ENCODE results near the gene AGRN. TPM values are rescaled to one million over a fixed set of nuclear protein-coding genes. Genes with fewer than 3 reads are reported as not detected.
"Not testable (repeated sequence)": the region's sequence is repeated elsewhere in the genome, so short reads cannot be mapped to it uniquely, and the experiment has no call there.

The AGRN gene
- total RNA-seq, 1 donor from 2014 or later = 114 TPM

- Histone ChIP-seq H3K27me3 (ENCODE audit: low read depth) (no peaks in the 10 kb centered on the region), H3K9me3 (no peaks in the 10 kb centered on the region), H3K4me3 (no peak overlapping the region), H3K4me1 (no peaks in the 10 kb centered on the region), H3K36me3 (no peaks in the 10 kb centered on the region), H3K27ac (no peak overlapping the region)
- DNase-seq = peak; percentile 38
- TF ChIP-seq, protein P1, sequence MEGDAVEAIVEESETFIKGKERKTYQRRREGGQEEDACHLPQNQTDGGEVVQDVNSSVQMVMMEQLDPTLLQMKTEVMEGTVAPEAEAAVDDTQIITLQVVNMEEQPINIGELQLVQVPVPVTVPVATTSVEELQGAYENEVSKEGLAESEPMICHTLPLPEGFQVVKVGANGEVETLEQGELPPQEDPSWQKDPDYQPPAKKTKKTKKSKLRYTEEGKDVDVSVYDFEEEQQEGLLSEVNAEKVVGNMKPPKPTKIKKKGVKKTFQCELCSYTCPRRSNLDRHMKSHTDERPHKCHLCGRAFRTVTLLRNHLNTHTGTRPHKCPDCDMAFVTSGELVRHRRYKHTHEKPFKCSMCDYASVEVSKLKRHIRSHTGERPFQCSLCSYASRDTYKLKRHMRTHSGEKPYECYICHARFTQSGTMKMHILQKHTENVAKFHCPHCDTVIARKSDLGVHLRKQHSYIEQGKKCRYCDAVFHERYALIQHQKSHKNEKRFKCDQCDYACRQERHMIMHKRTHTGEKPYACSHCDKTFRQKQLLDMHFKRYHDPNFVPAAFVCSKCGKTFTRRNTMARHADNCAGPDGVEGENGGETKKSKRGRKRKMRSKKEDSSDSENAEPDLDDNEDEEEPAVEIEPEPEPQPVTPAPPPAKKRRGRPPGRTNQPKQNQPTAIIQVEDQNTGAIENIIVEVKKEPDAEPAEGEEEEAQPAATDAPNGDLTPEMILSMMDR (IDR thresholded peaks at IDR 0.05) = no peak
- ATAC-seq = no peak
- intact Hi-C loops (cut with DNase I) = no loop called here
These were observed 73.1 kb downstream of the AGRN start for GRCh38 chr1:1092894-1093609.

DNA sequence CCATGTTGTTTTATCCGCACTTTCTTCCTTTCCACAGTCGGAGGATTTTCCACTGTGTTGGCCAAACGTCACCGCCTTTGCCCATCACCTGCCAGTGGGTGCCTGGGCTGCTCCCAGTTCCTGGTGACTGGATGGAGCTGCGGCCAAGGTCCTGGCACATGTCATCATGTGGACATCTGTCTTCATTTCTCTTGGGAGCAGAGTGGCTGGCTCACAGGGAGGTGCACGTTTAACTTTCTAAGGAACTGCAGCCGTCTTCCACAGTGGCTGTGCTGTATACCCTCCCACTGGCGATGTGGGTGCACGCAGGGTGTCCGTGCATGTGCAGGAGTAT is 73.7 kb downstream of the AGRN start:
- DNase-seq = peak; percentile 33
- H3K27ac ChIP-seq = no peak overlapping the region
- H3K36me3 ChIP-seq = no peaks in the 10 kb centered on the region
- ATAC-seq = no peak
- no peak overlapping the region for H3K4me3 ChIP-seq
- no peaks in the 10 kb centered on the region for H3K27me3 ChIP-seq (ENCODE audit: low read depth)
- no peaks in the 10 kb centered on the region for H3K9me3 ChIP-seq
- intact Hi-C loops (cut with DNase I) = no loop called here
- H3K4me1 ChIP-seq = no peaks in the 10 kb centered on the region
- TF ChIP-seq, protein P1 (IDR thresholded peaks at IDR 0.05) = no peak

DNA sequence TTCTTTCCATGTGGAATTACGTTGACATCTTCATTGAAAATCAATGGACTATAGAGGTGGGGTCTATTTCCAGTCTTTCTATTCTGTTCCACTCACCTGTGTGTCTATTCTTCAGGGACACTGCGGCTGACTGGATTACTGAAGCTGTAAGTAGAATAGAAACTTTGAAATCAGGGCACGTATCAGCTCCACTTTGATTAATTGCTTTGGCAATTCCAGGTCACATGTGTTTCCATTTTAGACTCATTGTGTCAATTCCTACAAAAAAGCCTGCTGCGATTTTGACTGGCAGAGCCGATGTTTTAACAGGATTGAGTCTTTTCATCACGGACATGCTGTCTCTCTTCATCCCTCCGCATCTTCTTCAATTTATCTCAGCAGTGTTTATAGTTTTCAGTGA is 75.1 kb downstream of the AGRN start:
- Histone ChIP-seq H3K36me3 (no peaks in the 10 kb centered on the region), H3K4me1 (no peaks in the 10 kb centered on the region), H3K27ac (no peak overlapping the region), H3K27me3 (ENCODE audit: low read depth) (no peaks in the 10 kb centered on the region), H3K9me3 (no peaks in the 10 kb centered on the region), H3K4me3 (no peak overlapping the region)
- intact Hi-C loops (cut with DNase I) = no loop called here
- no peak for DNase-seq
- TF ChIP-seq, protein P1 (IDR thresholded peaks at IDR 0.05) = no peak
- ATAC-seq = no peak

- H3K36me3 ChIP-seq; H3K9me3 ChIP-seq; DNase-seq; intact Hi-C loops (cut with DNase I); ATAC-seq; H3K4me1 ChIP-seq; H3K4me3 ChIP-seq; H3K27ac ChIP-seq; H3K27me3 ChIP-seq (ENCODE audit: low read depth): not testable (repeated sequence)
These were observed 76.2 kb downstream of the AGRN start for GRCh38 chr1:1096136-1096535.

DNA sequence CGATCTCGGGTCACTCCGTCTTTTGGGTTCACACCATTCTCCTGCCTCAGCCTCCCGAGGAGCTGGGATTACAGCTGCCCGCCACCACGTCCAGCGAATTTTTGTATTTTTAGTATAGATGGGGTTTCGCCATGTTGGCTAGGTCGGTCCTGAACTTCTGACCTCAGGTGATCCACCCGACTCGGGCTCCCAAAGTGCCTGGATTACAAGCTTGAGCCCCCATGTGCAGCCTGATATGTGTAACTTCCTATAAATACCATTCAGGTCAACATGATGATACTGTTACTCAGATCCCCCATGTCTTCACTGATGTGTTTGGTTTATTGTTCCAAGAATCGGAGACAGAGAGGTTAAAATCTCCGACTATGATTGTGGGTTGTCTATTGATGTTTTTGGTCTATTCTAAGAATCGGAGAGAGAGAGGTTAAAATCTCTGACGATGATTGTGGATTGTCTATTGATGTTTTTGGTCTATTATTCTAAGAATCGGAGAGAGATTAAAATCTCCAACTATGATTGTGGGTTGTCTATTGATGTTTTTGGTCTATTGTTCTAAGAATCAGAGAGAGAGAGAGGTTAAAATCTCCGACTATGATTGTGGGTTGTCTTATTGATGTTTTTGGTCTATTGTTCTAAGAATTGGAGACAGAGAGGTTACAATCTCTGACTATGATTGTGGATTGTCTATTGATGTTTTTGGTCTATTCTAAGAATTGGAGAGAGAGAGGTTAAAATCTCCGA is 78.9 kb downstream of the AGRN start:
- DNase-seq = no peak

More for the DNA sequence above, 78.9 kb downstream of the AGRN start:
- H3K4me1 ChIP-seq = no peaks in the 10 kb centered on the region
- H3K4me3 ChIP-seq = no peak overlapping the region
- no peaks in the 10 kb centered on the region for H3K9me3 ChIP-seq
- no peak for ATAC-seq
- TF ChIP-seq, protein P1 (IDR thresholded peaks at IDR 0.05) = no peak
- H3K27me3 ChIP-seq (ENCODE audit: low read depth) = no peaks in the 10 kb centered on the region
- intact Hi-C loops (cut with DNase I) = no loop called here
- no peaks in the 10 kb centered on the region for H3K36me3 ChIP-seq
- no peak overlapping the region for H3K27ac ChIP-seq
